Naive B cell (primary cell): ENCODE measurements around the gene UGT2B11. TPM values are rescaled to one million over a fixed set of nuclear protein-coding genes. Genes with fewer than 3 reads are reported as not detected.
"Not testable (repeated sequence)": the region's sequence is repeated elsewhere in the genome, so short reads cannot be mapped to it uniquely, and the experiment has no call there.

Source experiments
- ATAC-seq, 2 donors: fragments of 150-1000 bp; cut with Tn5 transposase; 2 replicates each; pipeline ENCODE4 v1.10.0; 2021; ENCODE audit warnings: low read depth in 2 of 2, mild to moderate bottlenecking in 2 of 2, moderate library complexity in 2 of 2
- DNase-seq: peaks from one replicate; pipeline ENCODE4 v3.0.0; 2022
- H3K27ac Mint-ChIP-seq, 6 donors: one replicate each; pipeline ENCODE4 v1.8.0; 2020 to 2022; ENCODE audit warnings: mild to moderate bottlenecking in 6 of 6, mixed read lengths in 6 of 6, moderate library complexity in 5 of 6, inconsistent platforms in 2 of 6
- H3K27me3 Mint-ChIP-seq, 3 donors: one replicate each; pipeline ENCODE4 v1.8.0; 2021 to 2022; ENCODE audit warnings: mixed read lengths in 3 of 3, mild to moderate bottlenecking in 1 of 3
- H3K36me3 Mint-ChIP-seq, 2 donors: one replicate each; pipeline ENCODE4 v1.8.0; 2020 to 2022; ENCODE audit warnings: mixed read lengths in 2 of 2, inconsistent platforms in 1 of 2, mild to moderate bottlenecking in 1 of 2
- H3K4me1 Mint-ChIP-seq, 3 donors: one replicate each; pipeline ENCODE4 v1.8.0; 2020 to 2022; ENCODE audit warnings: mixed read lengths in 3 of 3, inconsistent platforms in 1 of 3, mild to moderate bottlenecking in 1 of 3, moderate library complexity in 1 of 3
- H3K4me3 Mint-ChIP-seq, 8 donors: one replicate each; pipeline ENCODE4 v1.8.0; 2020 to 2022; ENCODE audit warnings: mild to moderate bottlenecking in 8 of 8, mixed read lengths in 8 of 8, moderate library complexity in 8 of 8, inconsistent platforms in 2 of 8
- H3K9me3 Mint-ChIP-seq, 7 donors: one replicate each; pipeline ENCODE4 v1.8.0; 2020 to 2022; ENCODE audit warnings: mixed read lengths in 7 of 7, mild to moderate bottlenecking in 5 of 7, inconsistent platforms in 2 of 7, moderate library complexity in 1 of 7
- polyA plus RNA-seq, 6 donors: library from polyadenylated mRNA; unstranded; fragments of 300-500 nt; fragmentation: Illumina TruSeq; gene quantifications; one replicate each; pipeline ENCODE4 v1.2.3, GENCODE V29; 2021; ENCODE audit warnings: low read depth in 6 of 6

The UGT2B11 gene
- polyA plus RNA-seq, 6 donors from 2014 or later = not detected

DNA sequence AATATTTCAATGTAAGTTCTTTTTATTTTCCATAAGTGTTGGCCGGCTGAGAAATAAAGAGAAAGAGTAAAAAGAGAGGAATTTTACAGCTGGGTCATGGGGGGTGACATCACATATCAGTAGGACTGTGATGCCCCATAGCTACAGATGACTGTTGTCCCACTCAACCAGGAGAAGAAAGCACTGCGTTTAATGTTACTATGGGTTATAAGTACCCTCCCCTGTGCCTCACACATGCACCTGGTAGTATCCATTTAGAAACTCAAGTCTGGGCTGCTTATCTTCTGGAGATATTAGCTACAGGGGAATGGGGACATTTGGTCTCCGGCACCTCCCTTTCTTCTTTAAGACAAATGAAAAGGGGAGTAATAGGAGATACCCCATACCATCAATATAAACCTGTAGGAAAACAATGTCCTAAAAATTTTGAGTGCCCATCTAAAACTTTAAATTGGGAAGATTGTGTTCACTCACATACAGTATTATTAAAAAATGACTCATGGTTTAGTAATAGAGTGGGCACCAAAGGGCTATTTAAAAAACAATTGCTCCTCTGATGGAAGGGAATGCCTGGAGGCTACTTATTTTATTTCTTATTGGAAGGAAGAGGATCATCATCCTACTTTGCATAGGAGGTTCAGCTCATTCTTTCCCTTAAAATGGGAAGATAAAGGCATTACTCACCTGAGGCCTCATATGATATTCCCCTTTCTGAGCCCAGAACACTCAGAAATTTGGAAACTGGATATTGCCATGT is 18.2 kb downstream of the UGT2B11 start:
- ATAC-seq (no peak), DNase-seq (no peak)
- H3K4me3 Mint-ChIP-seq = no peak overlapping the region
- no peaks in the 10 kb centered on the region for H3K4me1 Mint-ChIP-seq
- H3K9me3 Mint-ChIP-seq = peaks cover 0 to 18% (median 6%) of the 10 kb centered on the region in 7 donors
- H3K27me3 Mint-ChIP-seq = no peaks in the 10 kb centered on the region
- H3K36me3 Mint-ChIP-seq = no peaks in the 10 kb centered on the region
- H3K27ac Mint-ChIP-seq = no peak overlapping the region

DNA sequence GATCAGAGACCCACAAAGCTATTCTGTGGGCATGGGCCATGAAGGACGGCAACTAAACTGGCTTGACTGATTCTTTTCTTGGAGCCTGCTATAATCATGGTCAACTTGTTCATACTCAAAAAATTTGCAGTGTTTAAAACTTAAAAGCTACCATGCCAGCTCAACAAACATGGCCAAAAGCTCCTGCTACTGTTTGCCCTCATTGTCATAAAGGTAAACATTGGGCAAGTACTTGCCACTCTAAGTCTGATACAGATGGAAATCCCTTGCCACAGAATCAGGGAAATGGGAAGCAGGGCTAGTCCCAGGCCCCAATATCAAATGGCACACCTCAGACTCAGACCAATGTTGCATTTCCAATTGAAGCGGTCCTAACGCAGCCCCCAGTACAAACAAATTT is 20.4 kb downstream of the UGT2B11 start:
- H3K36me3 Mint-ChIP-seq = no peaks in the 10 kb centered on the region
- DNase-seq (no peak), ATAC-seq (no peak)
- H3K9me3 Mint-ChIP-seq = peaks cover 0 to 17% (median 6%) of the 10 kb centered on the region in 7 donors
- H3K4me3 Mint-ChIP-seq = no peak overlapping the region
- H3K27ac Mint-ChIP-seq = no peak overlapping the region
- H3K27me3 Mint-ChIP-seq = no peaks in the 10 kb centered on the region
- H3K4me1 Mint-ChIP-seq = no peaks in the 10 kb centered on the region

DNA sequence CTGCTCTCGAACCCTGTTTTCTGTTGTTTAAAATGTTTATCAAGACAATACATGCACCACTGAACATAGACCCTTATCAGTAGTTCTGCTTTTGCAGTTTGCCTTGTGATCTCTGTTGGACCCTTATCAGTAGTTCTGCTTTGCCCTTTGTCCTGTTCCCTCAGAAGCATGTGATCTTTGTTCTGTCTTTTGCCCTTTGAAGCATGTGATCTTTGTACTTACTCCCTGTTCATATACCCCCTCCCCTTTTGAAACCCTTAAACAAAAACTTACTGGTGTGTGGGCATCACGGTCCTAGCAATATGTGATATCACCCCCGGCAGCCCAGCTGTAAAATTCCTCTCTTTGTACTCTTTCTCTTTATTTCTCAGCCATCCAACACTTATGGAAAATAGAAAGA is 22.6 kb downstream of the UGT2B11 start:
- H3K9me3 Mint-ChIP-seq = peaks cover 0 to 12% (median 4%) of the 10 kb centered on the region in 7 donors
- not testable (repeated sequence) for DNase-seq, H3K27me3 Mint-ChIP-seq, H3K4me3 Mint-ChIP-seq, H3K36me3 Mint-ChIP-seq, ATAC-seq, H3K4me1 Mint-ChIP-seq, H3K27ac Mint-ChIP-seq

DNA sequence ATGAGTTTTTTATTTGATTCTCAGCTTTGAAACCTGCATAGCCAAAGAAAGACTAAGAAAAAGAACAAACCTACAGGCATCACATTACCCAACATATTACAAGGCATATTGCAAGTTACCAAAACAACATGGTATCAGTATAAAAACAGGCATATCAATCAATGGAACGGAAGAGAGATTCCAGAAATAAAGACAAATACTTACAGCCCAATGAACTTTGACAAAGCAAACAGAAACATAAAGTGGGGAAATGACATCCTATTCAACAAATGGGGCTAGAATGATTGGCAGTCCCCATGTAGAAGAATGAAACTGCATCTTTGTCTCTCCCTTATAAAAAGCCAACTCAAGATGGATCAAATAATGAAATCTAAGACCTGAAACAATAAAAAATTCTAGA is 23.9 kb downstream of the UGT2B11 start:
- not testable (repeated sequence) for H3K4me1 Mint-ChIP-seq, ATAC-seq, H3K27me3 Mint-ChIP-seq, H3K27ac Mint-ChIP-seq, DNase-seq, H3K4me3 Mint-ChIP-seq, H3K36me3 Mint-ChIP-seq
- peaks cover 0 to 14% (median 5%) of the 10 kb centered on the region in 7 donors for H3K9me3 Mint-ChIP-seq

DNA sequence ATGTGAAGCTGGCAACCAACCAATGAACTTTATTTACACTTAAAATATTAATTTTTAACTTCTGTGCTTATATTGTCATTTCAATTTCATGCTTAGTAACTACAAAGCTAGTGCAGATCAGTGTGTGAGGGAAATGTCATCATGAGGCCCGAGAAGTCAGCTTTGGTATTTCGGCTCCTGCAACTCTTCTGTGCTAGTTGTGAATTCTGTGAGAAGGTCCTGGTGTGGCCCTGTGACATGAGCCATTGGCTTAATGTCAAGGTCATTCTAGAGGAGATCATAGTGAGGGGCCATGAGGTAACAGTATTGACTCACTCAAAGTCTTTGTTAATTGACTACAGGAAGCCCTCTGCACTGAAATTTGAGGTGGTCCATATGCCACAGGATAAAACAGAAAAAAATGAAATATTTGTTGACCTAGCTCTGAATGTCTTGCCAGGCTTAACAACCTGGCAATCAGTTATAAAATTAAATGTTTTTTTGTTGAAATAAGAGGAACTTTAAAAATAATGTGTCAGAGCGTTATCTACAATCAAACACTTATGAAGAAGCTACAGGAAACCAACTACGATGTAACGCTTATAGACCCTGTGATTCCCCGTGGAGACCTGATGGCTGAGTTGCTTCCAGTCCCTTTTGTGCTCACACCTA is 32.9 kb downstream of the UGT2B11 start:
- not testable (repeated sequence) for DNase-seq, H3K27me3 Mint-ChIP-seq, H3K4me3 Mint-ChIP-seq, H3K36me3 Mint-ChIP-seq, H3K27ac Mint-ChIP-seq, H3K9me3 Mint-ChIP-seq, ATAC-seq
- H3K4me1 Mint-ChIP-seq = peaks cover 3 to 12% (median 4%) of the 10 kb centered on the region in 3 donors

GRCh38 chr4:69179817-69180216 is 34.7 kb downstream of the UGT2B11 start:
- H3K27ac Mint-ChIP-seq, H3K36me3 Mint-ChIP-seq, ATAC-seq, H3K4me3 Mint-ChIP-seq, DNase-seq, H3K9me3 Mint-ChIP-seq, H3K27me3 Mint-ChIP-seq: not testable (repeated sequence)
- peaks cover 3 to 12% (median 4%) of the 10 kb centered on the region in 3 donors for H3K4me1 Mint-ChIP-seq

DNA sequence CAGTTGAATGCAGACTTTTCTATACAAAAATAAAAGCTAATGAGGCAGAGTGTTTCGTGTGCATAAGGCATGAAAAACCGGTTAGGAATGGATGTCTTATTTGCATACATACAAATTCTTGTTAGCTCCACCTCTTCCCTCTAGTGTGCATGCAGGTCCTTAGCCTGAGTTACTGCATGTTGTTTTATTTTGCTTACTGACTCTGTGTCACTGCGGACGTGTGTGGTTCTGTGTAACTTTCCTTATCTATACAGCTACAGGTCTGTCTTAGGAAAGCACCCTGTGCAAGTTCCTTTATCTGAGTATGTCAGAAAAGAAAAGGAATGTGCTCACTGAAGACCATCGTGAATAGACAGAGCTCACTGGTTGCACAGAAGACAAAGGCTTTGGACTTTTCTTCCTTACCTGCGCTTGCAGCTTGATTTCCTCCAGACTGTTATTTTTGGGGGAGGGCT is 35.8 kb downstream of the UGT2B11 start:
- H3K36me3 Mint-ChIP-seq, DNase-seq, H3K9me3 Mint-ChIP-seq, H3K27me3 Mint-ChIP-seq: not testable (repeated sequence)
- peak in 1 of 2 donors; percentile 25 for ATAC-seq
- Mint-ChIP-seq H3K4me3 (peak overlapping the region in 3 of 8 donors; percentile 30 to 40 (median 33)), H3K27ac (peak overlapping the region in 1 of 6 donors; percentile 41), H3K4me1 (peaks cover 3 to 12% (median 4%) of the 10 kb centered on the region in 3 donors)

- not testable (repeated sequence) for H3K4me3 Mint-ChIP-seq, DNase-seq, H3K27ac Mint-ChIP-seq, ATAC-seq, H3K27me3 Mint-ChIP-seq, H3K4me1 Mint-ChIP-seq, H3K36me3 Mint-ChIP-seq
- H3K9me3 Mint-ChIP-seq = peaks cover 0 to 12% (median 1%) of the 10 kb centered on the region in 7 donors
Measured at GRCh38 chr4:69170233-69171134, 44.1 kb downstream of the UGT2B11 start.

DNA sequence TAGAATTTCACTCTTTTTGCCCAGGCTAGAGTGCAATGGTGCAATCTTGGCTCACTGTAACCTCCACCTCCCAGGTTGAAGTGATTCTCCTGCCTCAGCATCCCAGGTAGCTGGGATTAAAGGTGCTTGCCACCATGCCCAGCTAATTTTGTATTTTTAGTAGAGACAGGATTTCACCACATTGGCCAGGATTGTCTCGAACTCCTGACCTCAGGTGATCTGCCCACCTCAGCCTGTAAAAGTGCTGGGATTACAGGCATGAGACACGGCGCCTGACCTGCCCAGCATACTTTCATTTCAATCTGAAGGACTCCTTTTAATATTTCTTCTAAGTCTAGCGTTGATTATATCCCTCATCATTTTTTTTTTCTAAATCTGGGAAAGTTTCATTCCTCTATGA is 45.4 kb downstream of the UGT2B11 start:
- not testable (repeated sequence) for H3K27me3 Mint-ChIP-seq, H3K4me3 Mint-ChIP-seq, ATAC-seq, DNase-seq, H3K27ac Mint-ChIP-seq, H3K36me3 Mint-ChIP-seq, H3K4me1 Mint-ChIP-seq
- peaks cover 0 to 12% (median 1%) of the 10 kb centered on the region in 7 donors for H3K9me3 Mint-ChIP-seq

DNA sequence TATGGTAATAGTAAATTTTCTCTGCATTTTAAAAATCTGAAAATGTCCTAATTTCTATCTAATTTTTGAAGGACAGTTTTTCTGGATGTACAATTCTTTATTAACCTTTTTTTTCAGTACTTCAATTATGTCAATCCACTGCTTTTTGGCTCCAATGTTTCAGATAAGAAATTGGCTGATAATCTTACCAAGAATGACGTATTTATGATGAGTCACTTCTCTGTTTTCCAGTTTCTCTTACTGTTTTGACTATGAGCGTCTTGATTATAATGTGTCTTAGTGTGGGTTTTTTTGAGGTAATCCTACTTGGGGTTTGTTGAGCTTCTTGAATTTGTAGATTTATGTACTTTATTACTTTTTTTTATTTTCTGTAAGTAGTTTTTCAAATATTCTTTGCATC is 47.2 kb downstream of the UGT2B11 start:
- DNase-seq = no peak
- H3K9me3 Mint-ChIP-seq = peaks cover 0 to 12% (median 1%) of the 10 kb centered on the region in 7 donors
- H3K4me1 Mint-ChIP-seq = no peaks in the 10 kb centered on the region
- ATAC-seq = no peak
- H3K4me3 Mint-ChIP-seq = no peak overlapping the region
- no peak overlapping the region for H3K27ac Mint-ChIP-seq
- H3K27me3 Mint-ChIP-seq = no peaks in the 10 kb centered on the region
- H3K36me3 Mint-ChIP-seq = no peaks in the 10 kb centered on the region

- H3K4me3 Mint-ChIP-seq, H3K4me1 Mint-ChIP-seq, H3K36me3 Mint-ChIP-seq, H3K27me3 Mint-ChIP-seq, H3K27ac Mint-ChIP-seq, ATAC-seq, DNase-seq: not testable (repeated sequence)
- H3K9me3 Mint-ChIP-seq = peaks cover 0 to 12% (median 1%) of the 10 kb centered on the region in 7 donors
Measured at GRCh38 chr4:69166376-69166775, 48.2 kb downstream of the UGT2B11 start.

GRCh38 chr4:69165707-69166106 is 48.8 kb downstream of the UGT2B11 start:
- not testable (repeated sequence) for H3K27ac Mint-ChIP-seq, ATAC-seq, H3K36me3 Mint-ChIP-seq, H3K4me1 Mint-ChIP-seq, H3K27me3 Mint-ChIP-seq, H3K4me3 Mint-ChIP-seq, DNase-seq
- peaks cover 0 to 12% (median 1%) of the 10 kb centered on the region in 7 donors for H3K9me3 Mint-ChIP-seq

GRCh38 chr4:69156913-69157312 is 57.6 kb downstream of the UGT2B11 start:
- no peaks in the 10 kb centered on the region for H3K4me1 Mint-ChIP-seq
- ATAC-seq = no peak
- no peaks in the 10 kb centered on the region for H3K27me3 Mint-ChIP-seq
- no peaks in the 10 kb centered on the region for H3K9me3 Mint-ChIP-seq
- H3K4me3 Mint-ChIP-seq = no peak overlapping the region
- no peaks in the 10 kb centered on the region for H3K36me3 Mint-ChIP-seq
- H3K27ac Mint-ChIP-seq = no peak overlapping the region
- no peak for DNase-seq
